GM10266 (cell line): Measurements from ENCODE around the gene TPST1.

Experiments
- DNase-seq: peaks from one replicate; pipeline ENCODE4 v3.0.0; 2012; ENCODE audit errors: extremely low spot score
- CTCF ChIP-seq: IDR thresholded peaks from 2 replicates; pipeline ENCODE4 v1.5.1; 2012; ENCODE audit warnings: mild to moderate bottlenecking, low read depth; ENCODE audit not compliant: control insufficient read depth, insufficient read depth; ENCODE audit errors: missing control alignments

Gene TPST1

GRCh38 chr7:66306243-66306642, 101.1 kb downstream of the TPST1 start:
- DNase-seq = no peak
- no peak for TF ChIP-seq CTCF

- no peak for DNase-seq
- no peak for TF ChIP-seq CTCF
Observed at GRCh38 chr7:66307591-66308215, 102.6 kb downstream of the TPST1 start.

GRCh38 chr7:66308411-66308810, 103.3 kb downstream of the TPST1 start:
- no peak for TF ChIP-seq CTCF

GRCh38 chr7:66310620-66311019, 105.5 kb downstream of the TPST1 start:
- TF ChIP-seq CTCF = no peak

More at GRCh38 chr7:66308411-66308810, 103.3 kb downstream of the TPST1 start:
- no peak for DNase-seq

GRCh38 chr7:66313886-66314568, 108.9 kb downstream of the TPST1 start:
- DNase-seq = no peak
- TF ChIP-seq CTCF = no peak

More at GRCh38 chr7:66310620-66311019, 105.5 kb downstream of the TPST1 start:
- DNase-seq = no peak

GRCh38 chr7:66315192-66315591, 110.1 kb downstream of the TPST1 start:
- DNase-seq = no peak
- no peak for TF ChIP-seq CTCF

- TF ChIP-seq CTCF = no peak
- no peak for DNase-seq
Observed at GRCh38 chr7:66319407-66319979, 114.4 kb downstream of the TPST1 start.
